HAP-1 (cell line): ENCODE measurements around the gene ARHGAP8.
"Not testable (repeated sequence)": the region's sequence is repeated elsewhere in the genome, so short reads cannot be mapped to it uniquely, and the experiment has no call there.

Experiments
- DNase-seq, 2 experiments: peaks; one replicate each; pipeline ENCODE4 v3.0.0-alpha.2; 2016 to 2020; ENCODE audit warnings: low spot score in 2 of 2
- H3K27me3 ChIP-seq: fragments of 250-450 bp; sonication (Bioruptor Pico); 2 replicates; pipeline ENCODE4 v1.5.1; 2020; ENCODE audit warnings: low read depth, mild to moderate bottlenecking, moderate library complexity
- H3K36me3 ChIP-seq: fragments of 250-450 bp; sonication (Bioruptor Pico); replicated peaks from 2 replicates; pipeline ENCODE4 v1.5.1; 2020; ENCODE audit warnings: mild to moderate bottlenecking
- H3K4me1 ChIP-seq: fragments of 250-450 bp; sonication (Bioruptor Pico); 2 replicates; pipeline ENCODE4 v1.5.1; 2020; ENCODE audit warnings: mild to moderate bottlenecking
- H3K4me3 ChIP-seq: fragments of 250-450 bp; sonication (Bioruptor Pico); 2 replicates; pipeline ENCODE4 v1.5.1; 2020; ENCODE audit warnings: mild to moderate bottlenecking, moderate library complexity
- H3K9me3 ChIP-seq: fragments of 250-450 bp; sonication (Bioruptor Pico); 2 replicates; pipeline ENCODE4 v1.5.1; 2020; ENCODE audit warnings: mild to moderate bottlenecking, moderate library complexity
- in situ Hi-C: fragments of 300-500 bp; cut with MboI; formaldehyde crosslinking; loops from 3 replicates; pipeline ENCODE4 v1.14.3; 2020; ENCODE audit warnings: low sequenced_read_pairs, inconsistent platforms, mixed read lengths

The ARHGAP8 gene

DNA sequence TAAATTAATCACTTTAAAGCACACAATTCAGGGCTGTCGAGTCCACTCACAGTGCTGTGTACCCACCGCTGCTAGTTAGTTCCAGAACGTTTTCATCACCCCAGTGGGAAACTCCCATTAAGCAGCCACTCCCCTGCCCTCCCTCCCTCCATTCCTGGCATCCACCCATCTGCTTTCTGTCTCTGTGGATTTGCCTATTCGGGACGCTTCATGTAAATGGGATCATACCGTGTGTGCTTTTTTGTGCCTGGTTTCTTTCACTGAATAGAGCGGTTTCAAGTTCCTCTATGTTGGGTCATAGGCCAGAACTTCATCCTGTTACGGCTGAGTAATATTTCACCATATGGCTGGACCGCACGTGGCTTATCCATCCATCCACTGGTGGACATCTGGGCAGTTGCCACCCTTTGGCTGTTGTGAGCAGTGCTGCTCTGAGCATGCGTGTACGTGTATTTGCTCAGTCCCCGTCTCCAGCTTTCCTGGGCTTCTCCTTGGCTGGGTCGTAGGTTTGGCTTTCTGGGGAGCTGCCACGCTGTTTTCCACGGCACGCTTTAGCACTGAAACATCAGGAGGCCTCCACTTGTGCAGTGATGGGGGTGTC is 30.1 kb downstream of the ARHGAP8 start:
- no peaks in the 10 kb centered on the region for H3K9me3 ChIP-seq
- no peaks in the 10 kb centered on the region for H3K27me3 ChIP-seq
- no peak for DNase-seq
- H3K4me1 ChIP-seq: no peaks in the 10 kb centered on the region
- no peaks in the 10 kb centered on the region for H3K36me3 ChIP-seq
- in situ Hi-C loops: no loop called here
- H3K4me3 ChIP-seq: no peak overlapping the region

GRCh38 chr22:44783091-44783490 is 30.7 kb downstream of the ARHGAP8 start:
- no peaks in the 10 kb centered on the region for H3K27me3 ChIP-seq

GRCh38 chr22:44783581-44783980 is 31.2 kb downstream of the ARHGAP8 start:
- no peak for DNase-seq
- H3K27me3 ChIP-seq: no peaks in the 10 kb centered on the region

More at GRCh38 chr22:44783091-44783490, 30.7 kb downstream of the ARHGAP8 start:
- in situ Hi-C loops: no loop called here
- Histone ChIP-seq H3K4me3 (no peak overlapping the region), H3K4me1 (no peaks in the 10 kb centered on the region), H3K9me3 (no peaks in the 10 kb centered on the region), H3K36me3 (no peaks in the 10 kb centered on the region)
- DNase-seq: no peak

GRCh38 chr22:44786136-44786535 is 33.8 kb downstream of the ARHGAP8 start:
- in situ Hi-C loops: no loop called here
- Histone ChIP-seq H3K27me3 (no peaks in the 10 kb centered on the region), H3K4me3 (no peak overlapping the region), H3K36me3 (no peaks in the 10 kb centered on the region), H3K9me3 (no peaks in the 10 kb centered on the region), H3K4me1 (no peaks in the 10 kb centered on the region)
- no peak for DNase-seq

More at GRCh38 chr22:44783581-44783980, 31.2 kb downstream of the ARHGAP8 start:
- Histone ChIP-seq H3K4me3 (no peak overlapping the region), H3K36me3 (no peaks in the 10 kb centered on the region), H3K9me3 (no peaks in the 10 kb centered on the region), H3K4me1 (no peaks in the 10 kb centered on the region)
- in situ Hi-C loops: no loop called here

- Histone ChIP-seq H3K36me3 (no peaks in the 10 kb centered on the region), H3K4me3 (no peak overlapping the region), H3K4me1 (no peaks in the 10 kb centered on the region), H3K9me3 (no peaks in the 10 kb centered on the region), H3K27me3 (no peaks in the 10 kb centered on the region)
- in situ Hi-C loops: no loop called here
- DNase-seq: no peak
Observed at GRCh38 chr22:44786610-44787009, 34.2 kb downstream of the ARHGAP8 start.

- DNase-seq: no peak
- Histone ChIP-seq H3K4me1 (no peaks in the 10 kb centered on the region), H3K27me3 (no peaks in the 10 kb centered on the region), H3K36me3 (no peaks in the 10 kb centered on the region), H3K4me3 (no peak overlapping the region), H3K9me3 (no peaks in the 10 kb centered on the region)
- in situ Hi-C loops: no loop called here
Observed at GRCh38 chr22:44787832-44788231, 35.5 kb downstream of the ARHGAP8 start.

GRCh38 chr22:44793106-44793505 is 40.7 kb downstream of the ARHGAP8 start:
- H3K36me3 ChIP-seq: no peaks in the 10 kb centered on the region
- no peaks in the 10 kb centered on the region for H3K9me3 ChIP-seq
- H3K4me1 ChIP-seq: peaks cover 14% of the 10 kb centered on the region
- DNase-seq: no peak
- in situ Hi-C loops: no loop called here
- H3K4me3 ChIP-seq: no peak overlapping the region
- H3K27me3 ChIP-seq: no peaks in the 10 kb centered on the region

DNA sequence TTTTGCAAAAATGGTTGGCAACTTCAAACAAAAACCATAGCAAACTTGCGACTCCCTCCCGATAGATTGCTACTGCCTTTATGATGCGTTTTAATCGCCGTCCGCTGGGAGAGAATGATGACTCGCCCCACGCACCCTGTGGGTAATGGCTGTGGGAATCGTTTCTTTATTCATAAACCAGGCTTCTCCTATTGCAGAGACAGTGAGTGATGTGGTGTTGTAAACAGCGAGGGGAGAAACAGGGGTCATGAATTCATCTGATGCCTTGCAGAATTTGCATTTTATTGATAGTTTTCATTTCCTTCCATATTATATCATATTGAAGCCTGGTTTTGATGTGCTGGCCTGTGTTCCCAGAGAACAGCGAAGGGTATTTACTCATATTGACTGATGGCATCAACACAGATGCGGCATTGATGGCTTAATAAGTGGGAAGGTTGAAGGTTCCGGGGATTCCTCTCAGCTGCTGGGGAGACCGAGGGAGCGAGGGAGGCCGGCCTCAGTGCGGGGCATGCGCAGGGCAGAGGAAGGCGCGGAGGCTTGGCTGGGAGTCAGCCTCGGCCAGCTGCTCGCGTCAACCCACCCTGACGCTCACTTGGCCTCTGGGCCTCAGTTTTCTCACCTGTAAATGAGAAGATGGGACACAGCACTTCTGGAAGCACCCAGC is 41.3 kb downstream of the ARHGAP8 start:
- no peaks in the 10 kb centered on the region for H3K27me3 ChIP-seq
- H3K9me3 ChIP-seq: no peaks in the 10 kb centered on the region
- no peak for DNase-seq
- H3K4me3 ChIP-seq: no peak overlapping the region
- in situ Hi-C loops: no loop called here
- H3K36me3 ChIP-seq: no peaks in the 10 kb centered on the region
- peaks cover 14% of the 10 kb centered on the region for H3K4me1 ChIP-seq

- DNase-seq: no peak
- H3K9me3 ChIP-seq: no peaks in the 10 kb centered on the region
- H3K36me3 ChIP-seq: no peaks in the 10 kb centered on the region
- no peaks in the 10 kb centered on the region for H3K27me3 ChIP-seq
- peaks cover 14% of the 10 kb centered on the region for H3K4me1 ChIP-seq
- H3K4me3 ChIP-seq: no peak overlapping the region
- in situ Hi-C loops: no loop called here
Observed at GRCh38 chr22:44795701-44796630, 43.6 kb downstream of the ARHGAP8 start.

DNA sequence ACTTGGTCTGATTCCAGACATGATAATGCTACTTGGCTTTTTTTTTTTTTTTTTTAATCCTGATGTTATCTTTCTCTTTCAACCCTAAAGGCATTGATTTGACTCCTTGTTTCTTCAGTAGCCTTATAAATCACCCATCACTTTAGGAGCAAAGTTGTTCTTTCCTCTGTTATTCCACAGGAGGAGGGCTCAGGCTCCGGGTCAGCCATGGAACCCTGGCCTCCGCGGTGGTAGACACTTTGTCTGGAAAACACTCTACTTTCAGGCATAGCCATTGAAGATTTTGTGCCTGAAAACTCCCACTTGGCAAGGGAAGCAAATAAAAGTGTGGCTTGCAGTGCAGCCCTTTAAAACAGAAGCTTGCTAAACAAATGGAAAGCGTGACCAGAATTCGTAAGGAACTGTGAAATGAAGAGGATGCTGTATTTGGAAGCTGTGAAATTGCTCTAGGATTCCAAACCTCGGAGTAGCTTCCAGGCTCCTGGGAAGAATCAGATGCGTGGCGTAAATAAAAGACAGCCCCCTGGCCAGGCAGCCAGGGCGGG is 44.9 kb downstream of the ARHGAP8 start:
- Histone ChIP-seq H3K27me3 (no peaks in the 10 kb centered on the region), H3K36me3 (no peaks in the 10 kb centered on the region), H3K9me3 (no peaks in the 10 kb centered on the region), H3K4me1 (peaks cover 14% of the 10 kb centered on the region), H3K4me3 (no peak overlapping the region)
- in situ Hi-C loops: no loop called here
- peak in 1 of 2 experiments; percentile 27 for DNase-seq

DNA sequence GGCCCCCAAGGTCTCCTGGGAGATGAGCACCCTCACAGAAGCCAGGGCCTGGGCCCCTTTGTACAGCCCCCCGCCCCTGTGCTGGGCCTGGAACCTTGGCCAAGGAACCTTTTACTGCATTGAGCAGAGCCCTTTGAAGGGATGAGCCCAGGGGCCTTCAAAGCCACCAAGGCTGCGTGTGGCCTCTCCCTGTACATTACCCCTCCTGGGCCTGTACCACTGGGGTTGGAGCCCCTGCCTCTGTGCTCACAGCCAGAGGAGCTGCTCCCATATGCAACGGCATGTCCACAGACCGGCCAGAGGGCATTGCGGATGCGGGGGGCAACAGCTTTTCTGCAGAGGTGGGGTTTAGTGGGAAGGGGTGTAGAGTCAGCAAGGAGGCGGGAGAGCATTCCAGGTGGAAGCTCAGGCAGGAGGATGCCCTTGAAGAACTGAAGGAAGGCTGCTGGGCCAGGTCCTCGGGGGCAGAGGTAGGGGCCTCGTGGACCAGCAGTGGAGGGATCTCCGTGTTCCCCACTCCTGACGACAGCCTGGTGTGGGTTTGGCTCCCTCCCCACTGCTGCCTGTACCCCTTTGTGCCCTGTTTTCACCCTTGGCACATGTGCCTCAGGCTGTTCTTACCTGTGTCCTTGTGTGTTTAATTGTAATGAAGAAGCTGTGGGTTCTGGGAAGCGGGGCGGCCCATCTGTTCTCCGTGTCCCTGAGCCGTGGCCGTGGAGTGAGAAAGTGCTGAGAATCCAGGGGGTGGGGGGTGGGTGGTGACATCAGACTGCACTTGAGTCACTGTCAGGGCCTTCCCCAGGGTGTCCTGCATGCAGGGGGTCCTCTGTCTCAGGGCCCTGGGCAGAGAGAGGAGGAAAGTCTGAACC is 46.9 kb downstream of the ARHGAP8 start:
- no peaks in the 10 kb centered on the region for H3K36me3 ChIP-seq
- H3K27me3 ChIP-seq: no peaks in the 10 kb centered on the region
- no peak overlapping the region for H3K4me3 ChIP-seq
- in situ Hi-C loops: no loop called here
- peaks cover 14% of the 10 kb centered on the region for H3K4me1 ChIP-seq
- DNase-seq: no peak
- no peaks in the 10 kb centered on the region for H3K9me3 ChIP-seq

GRCh38 chr22:44799946-44800634 is 47.7 kb downstream of the ARHGAP8 start:
- H3K9me3 ChIP-seq, H3K4me3 ChIP-seq, in situ Hi-C loops, H3K27me3 ChIP-seq, H3K36me3 ChIP-seq, DNase-seq: not testable (repeated sequence)
- H3K4me1 ChIP-seq: peaks cover 14% of the 10 kb centered on the region

DNA sequence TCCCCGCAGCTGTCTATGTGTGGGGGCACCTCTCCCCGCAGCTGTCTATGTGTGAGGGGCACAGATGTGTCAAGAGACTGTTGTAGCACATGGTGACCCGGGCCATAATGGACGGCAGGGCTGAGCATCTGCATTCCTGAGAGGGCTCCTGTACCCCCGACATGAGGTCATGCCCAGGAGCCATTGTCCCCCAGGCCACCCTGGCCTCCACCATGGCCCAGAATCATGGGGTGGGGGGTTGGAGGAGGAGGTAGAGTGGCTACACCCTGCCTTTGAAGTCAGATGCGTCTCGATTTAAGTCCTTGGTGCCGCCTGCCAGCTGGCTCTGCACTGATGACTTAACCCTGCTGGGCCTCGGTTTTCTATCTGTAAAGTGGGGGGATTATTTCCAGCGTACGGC is 49.1 kb downstream of the ARHGAP8 start:
- H3K4me1 ChIP-seq: peaks cover 10% of the 10 kb centered on the region
- no peaks in the 10 kb centered on the region for H3K27me3 ChIP-seq
- in situ Hi-C loops: no loop called here
- no peaks in the 10 kb centered on the region for H3K9me3 ChIP-seq
- no peak overlapping the region for H3K4me3 ChIP-seq
- DNase-seq: no peak
- H3K36me3 ChIP-seq: no peaks in the 10 kb centered on the region
